Stimulated activated CD4-positive, alpha-beta T cell treated with anti-CD3 and anti-CD28 coated beads, Interleukin-1b, Interleukin-23, amount 100 ng/mL, for 1 hour (primary cell): ENCODE results near the gene MINDY4B.

Experiments
- DNase-seq, 2 donors: peaks; one replicate each; pipeline ENCODE4 v3.0.0-alpha.2; 2020; ENCODE audit warnings: low read depth in 2 of 2

The MINDY4B gene

GRCh38 chr3:150905339-150905738 is at the start of gene MINDY4B:
TSS of gene MINDY4B (minus strand) at chr3:150905439. CDS start at chr3:150905439, 0 bp downstream.
- DNase-seq, result no peak

- DNase-seq, result no peak
These were observed 46.7 kb upstream of the MINDY4B start for GRCh38 chr3:150951923-150952322.

GRCh38 chr3:150945226-150946032 is 40.2 kb upstream of the MINDY4B start:
- no peak for DNase-seq

- no peak for DNase-seq
These were observed 37.0 kb upstream of the MINDY4B start for GRCh38 chr3:150942221-150942620.

- DNase-seq, result no peak
These were observed 31.5 kb upstream of the MINDY4B start for GRCh38 chr3:150936693-150937092.

GRCh38 chr3:150933473-150933995 is 28.3 kb upstream of the MINDY4B start:
- DNase-seq, result no peak

- DNase-seq, result no peak
These were observed 26.5 kb upstream of the MINDY4B start for GRCh38 chr3:150931745-150932144.

GRCh38 chr3:150930839-150931238 is 25.6 kb upstream of the MINDY4B start:
- DNase-seq, result no peak

GRCh38 chr3:150928234-150928633 is 23.0 kb upstream of the MINDY4B start:
- DNase-seq, result no peak

- no peak for DNase-seq
These were observed 21.1 kb upstream of the MINDY4B start for GRCh38 chr3:150926328-150926727.

GRCh38 chr3:150925751-150926201 is 20.5 kb upstream of the MINDY4B start:
- peak; percentile 7 to 39 for DNase-seq

GRCh38 chr3:150922611-150923010 is 17.4 kb upstream of the MINDY4B start:
- DNase-seq, result no peak

- no peak for DNase-seq
These were observed 16.0 kb upstream of the MINDY4B start for GRCh38 chr3:150921209-150921608.

- no peak for DNase-seq
These were observed 15.0 kb upstream of the MINDY4B start for GRCh38 chr3:150920236-150920635.

GRCh38 chr3:150917951-150918350 is 12.7 kb upstream of the MINDY4B start:
- DNase-seq, result no peak

GRCh38 chr3:150913133-150913922 is 8.1 kb upstream of the MINDY4B start:
- DNase-seq, result no peak

GRCh38 chr3:150912501-150912900 is 7.3 kb upstream of the MINDY4B start:
- DNase-seq, result no peak

- DNase-seq, result no peak
These were observed 6.5 kb upstream of the MINDY4B start for GRCh38 chr3:150911771-150912170.

GRCh38 chr3:150906461-150906860 is 1.2 kb upstream of the MINDY4B start:
- DNase-seq, result no peak

- DNase-seq, result no peak
These were observed 507 bp upstream of the MINDY4B start for GRCh38 chr3:150905746-150906145.

GRCh38 chr3:150902988-150903387 is 2.3 kb downstream of the MINDY4B start:
- DNase-seq, result no peak

- DNase-seq, result no peak
These were observed 3.4 kb downstream of the MINDY4B start for GRCh38 chr3:150901793-150902192.

- DNase-seq, result no peak
These were observed 6.1 kb downstream of the MINDY4B start for GRCh38 chr3:150899141-150899540.
